ENCODE data around the gene MAGEA12.
"Not testable (repeated sequence)": the region's sequence is repeated elsewhere in the genome, so short reads cannot be mapped to it uniquely, and the experiment has no call there.

Gene MAGEA12

GRCh38 chrX:152766562-152766961 lies 33.0 kb downstream of the MAGEA12 start:
- DNase-seq: not testable (repeated sequence)

GRCh38 chrX:152769549-152770289 lies 36.2 kb downstream of the MAGEA12 start, which contains the start of gene MAGEA6:
MAGEA6 (minus strand) TSS chrX:152769689; CDS start chrX:152767650, 2,039 bp downstream.
- DNase-seq: not testable (repeated sequence)

- not testable (repeated sequence) for DNase-seq
Measured at GRCh38 chrX:152787062-152787461, 53.5 kb downstream of the MAGEA12 start.
